Measurements from ENCODE around the gene INAFM2.

DNA sequence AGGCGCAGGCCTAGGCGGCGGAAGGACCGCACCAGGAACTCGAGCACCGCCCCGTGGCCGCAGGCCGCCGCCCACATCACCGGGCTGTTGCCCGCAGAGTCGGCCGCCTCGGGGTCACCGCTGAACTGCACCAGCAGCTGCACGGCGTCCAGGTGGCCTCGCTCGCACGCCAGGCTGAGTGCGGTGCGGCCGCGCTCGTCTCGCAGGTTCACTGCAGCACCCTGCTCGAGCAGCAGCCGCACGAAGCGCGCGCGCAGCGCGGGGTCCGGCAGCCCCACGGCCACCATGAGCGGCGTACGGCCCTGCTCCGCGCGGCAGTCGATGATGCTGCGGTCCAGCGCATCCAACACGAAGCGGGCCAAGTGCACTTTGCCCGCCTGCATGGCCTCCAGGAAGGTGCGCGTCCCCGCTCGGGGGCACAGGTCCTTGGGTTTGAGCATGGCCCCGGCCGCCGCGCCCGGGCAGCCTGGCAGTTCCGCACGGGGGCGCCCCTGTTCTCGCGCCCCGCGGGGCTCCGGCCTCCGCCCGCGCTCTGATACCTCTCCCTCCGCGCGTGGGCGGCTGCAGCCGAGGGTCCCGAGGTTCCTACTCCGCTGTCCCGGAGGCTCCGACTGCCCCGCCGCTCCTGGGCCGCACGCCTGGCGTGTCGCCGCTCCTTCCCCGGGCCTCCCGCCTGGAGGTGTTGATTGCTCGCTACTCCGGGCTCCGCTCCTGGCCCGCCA, 41.2 kb upstream of the INAFM2 start:
- TF ChIP-seq TAF1 (IDR thresholded peaks at IDR 0.05; ENCODE audit: borderline replicate concordance, low read depth, low read length) (no peak), POLR2AphosphoS5 (IDR thresholded peaks at IDR 0.05; ENCODE audit: low read depth, low read length) (no peak)
